Measurements from ENCODE around the gene PTX4.
"Not testable (repeated sequence)": the region's sequence is repeated elsewhere in the genome, so short reads cannot be mapped to it uniquely, and the experiment has no call there.

Gene PTX4

GRCh38 chr16:1442697-1443096 lies 46.0 kb downstream of the PTX4 start:
- Histone ChIP-seq H2AK5ac (ENCODE audit: low read length) (no peak overlapping the region), H3K9me3 (ENCODE audit: insufficient read depth, low read depth, low read length) (peaks cover 4% of the 10 kb centered on the region), H2BK120ac (ENCODE audit: insufficient read depth, low read length, poor library complexity) (no peak overlapping the region), H3K79me1 (ENCODE audit: low read length) (no peaks in the 10 kb centered on the region), H2BK5ac (ENCODE audit: low read depth, low read length, poor library complexity) (no peak overlapping the region), H3K18ac (ENCODE audit: low read length) (no peak overlapping the region), H3K4ac (ENCODE audit: low read depth, low read length) (no peak overlapping the region), H3K4me1 (ENCODE audit: control insufficient read depth in 1 of 2, insufficient read depth in 2 of 2, low read length in 2 of 2) (no peaks in the 10 kb centered on the region), H3K4me3 (ENCODE audit: low read depth, low read length) (no peak overlapping the region), H4K12ac (ENCODE audit: low read depth, low read length) (no peak overlapping the region), H3K4me2 (ENCODE audit: low read length) (no peak overlapping the region), H3K23ac (ENCODE audit: low read length) (no peak overlapping the region), H3K79me2 (ENCODE audit: control insufficient read depth, insufficient read depth, low read length, poor library complexity) (no peaks in the 10 kb centered on the region), H4K91ac (ENCODE audit: low read depth, low read length) (no peak overlapping the region), H2AFZ (ENCODE audit: insufficient read depth, low read length, poor library complexity) (no peak overlapping the region), H3K14ac (ENCODE audit: low read length) (no peak overlapping the region), H4K8ac (ENCODE audit: low read depth, low read length) (no peak overlapping the region), H3K9ac (ENCODE audit: low read length) (no peak overlapping the region), H3K27me3 (ENCODE audit: insufficient read depth, low read length) (no peaks in the 10 kb centered on the region), H3K36me3 (ENCODE audit: control insufficient read depth in 1 of 2, insufficient read depth in 2 of 2, low read length in 2 of 2) (peaks cover 20 to 22% of the 10 kb centered on the region in 2 experiments), H3K27ac (ENCODE audit: low read depth, low read length) (no peak overlapping the region), H2BK12ac (ENCODE audit: low read length) (no peak overlapping the region)
- no CpG with 5 or more reads among the region's 24 CpGs for WGBS (ENCODE audit: extremely low coverage, insufficient coverage, insufficient read length)
- no peak for DNase-seq

- Histone ChIP-seq H2BK120ac (ENCODE audit: insufficient read depth, low read length, poor library complexity) (no peak overlapping the region), H4K12ac (ENCODE audit: low read depth, low read length) (no peak overlapping the region), H3K9me3 (ENCODE audit: insufficient read depth, low read depth, low read length) (peaks cover 3% of the 10 kb centered on the region), H3K79me1 (ENCODE audit: low read length) (no peaks in the 10 kb centered on the region), H3K27me3 (ENCODE audit: insufficient read depth, low read length) (no peaks in the 10 kb centered on the region), H3K4me3 (ENCODE audit: low read depth, low read length) (no peak overlapping the region), H2AFZ (ENCODE audit: insufficient read depth, low read length, poor library complexity) (no peak overlapping the region), H3K18ac (ENCODE audit: low read length) (no peak overlapping the region), H2BK5ac (ENCODE audit: low read depth, low read length, poor library complexity) (no peak overlapping the region), H3K9ac (ENCODE audit: low read length) (no peak overlapping the region), H3K4me2 (ENCODE audit: low read length) (no peak overlapping the region), H3K23ac (ENCODE audit: low read length) (no peak overlapping the region), H3K79me2 (ENCODE audit: control insufficient read depth, insufficient read depth, low read length, poor library complexity) (no peaks in the 10 kb centered on the region), H2BK12ac (ENCODE audit: low read length) (no peak overlapping the region), H3K4me1 (ENCODE audit: control insufficient read depth in 1 of 2, insufficient read depth in 2 of 2, low read length in 2 of 2) (no peaks in the 10 kb centered on the region), H3K14ac (ENCODE audit: low read length) (no peak overlapping the region), H4K8ac (ENCODE audit: low read depth, low read length) (no peak overlapping the region), H4K91ac (ENCODE audit: low read depth, low read length) (no peak overlapping the region), H3K4ac (ENCODE audit: low read depth, low read length) (no peak overlapping the region), H3K27ac (ENCODE audit: low read depth, low read length) (no peak overlapping the region), H3K36me3 (ENCODE audit: control insufficient read depth in 1 of 2, insufficient read depth in 2 of 2, low read length in 2 of 2) (peaks cover 8 to 10% of the 10 kb centered on the region in 2 experiments), H2AK5ac (ENCODE audit: low read length) (no peak overlapping the region)
- WGBS (ENCODE audit: extremely low coverage, insufficient coverage, insufficient read length): no CpG with 5 or more reads among the region's 22 CpGs
- no peak for DNase-seq
These were observed 47.3 kb downstream of the PTX4 start for GRCh38 chr16:1441391-1441829.

GRCh38 chr16:1439699-1440074 lies 49.1 kb downstream of the PTX4 start:
- not testable (repeated sequence) for H3K36me3 ChIP-seq (ENCODE audit: control insufficient read depth in 1 of 2, insufficient read depth in 2 of 2, low read length in 2 of 2); H4K91ac ChIP-seq (ENCODE audit: low read depth, low read length); H4K8ac ChIP-seq (ENCODE audit: low read depth, low read length); H3K27ac ChIP-seq (ENCODE audit: low read depth, low read length); H3K23ac ChIP-seq (ENCODE audit: low read length); H3K4me3 ChIP-seq (ENCODE audit: low read depth, low read length); H2BK120ac ChIP-seq (ENCODE audit: insufficient read depth, low read length, poor library complexity); H2AFZ ChIP-seq (ENCODE audit: insufficient read depth, low read length, poor library complexity); H3K79me1 ChIP-seq (ENCODE audit: low read length); H2BK12ac ChIP-seq (ENCODE audit: low read length); H3K14ac ChIP-seq (ENCODE audit: low read length); H3K4me1 ChIP-seq (ENCODE audit: control insufficient read depth in 1 of 2, insufficient read depth in 2 of 2, low read length in 2 of 2); H4K12ac ChIP-seq (ENCODE audit: low read depth, low read length); H3K9ac ChIP-seq (ENCODE audit: low read length); H2AK5ac ChIP-seq (ENCODE audit: low read length); H3K27me3 ChIP-seq (ENCODE audit: insufficient read depth, low read length); H3K4ac ChIP-seq (ENCODE audit: low read depth, low read length); H3K18ac ChIP-seq (ENCODE audit: low read length); DNase-seq; H3K4me2 ChIP-seq (ENCODE audit: low read length); H3K9me3 ChIP-seq (ENCODE audit: insufficient read depth, low read depth, low read length); H2BK5ac ChIP-seq (ENCODE audit: low read depth, low read length, poor library complexity); H3K79me2 ChIP-seq (ENCODE audit: control insufficient read depth, insufficient read depth, low read length, poor library complexity)
- WGBS (ENCODE audit: extremely low coverage, insufficient coverage, insufficient read length): no CpG with 5 or more reads among the region's 4 CpGs

GRCh38 chr16:1439058-1439698 lies 49.6 kb downstream of the PTX4 start:
- no peak overlapping the region for H2BK120ac ChIP-seq (ENCODE audit: insufficient read depth, low read length, poor library complexity)
- no peak for DNase-seq
- no peaks in the 10 kb centered on the region for H3K79me2 ChIP-seq (ENCODE audit: control insufficient read depth, insufficient read depth, low read length, poor library complexity)
- H3K79me1 ChIP-seq (ENCODE audit: low read length): no peaks in the 10 kb centered on the region
- H3K23ac ChIP-seq (ENCODE audit: low read length): no peak overlapping the region
- no peak overlapping the region for H2BK5ac ChIP-seq (ENCODE audit: low read depth, low read length, poor library complexity)
- H2AK5ac ChIP-seq (ENCODE audit: low read length): no peak overlapping the region
- H3K18ac ChIP-seq (ENCODE audit: low read length): no peak overlapping the region
- H4K12ac ChIP-seq (ENCODE audit: low read depth, low read length): no peak overlapping the region
- H2BK12ac ChIP-seq (ENCODE audit: low read length): no peak overlapping the region
- H3K4me3 ChIP-seq (ENCODE audit: low read depth, low read length): no peak overlapping the region
- H3K4me2 ChIP-seq (ENCODE audit: low read length): no peak overlapping the region
- no peaks in the 10 kb centered on the region for H3K36me3 ChIP-seq (ENCODE audit: control insufficient read depth in 1 of 2, insufficient read depth in 2 of 2, low read length in 2 of 2)
- H3K4me1 ChIP-seq (ENCODE audit: control insufficient read depth in 1 of 2, insufficient read depth in 2 of 2, low read length in 2 of 2): no peaks in the 10 kb centered on the region
- H4K8ac ChIP-seq (ENCODE audit: low read depth, low read length): no peak overlapping the region
- no peak overlapping the region for H3K9ac ChIP-seq (ENCODE audit: low read length)
- no peak overlapping the region for H3K14ac ChIP-seq (ENCODE audit: low read length)
- H3K4ac ChIP-seq (ENCODE audit: low read depth, low read length): no peak overlapping the region
- H2AFZ ChIP-seq (ENCODE audit: insufficient read depth, low read length, poor library complexity): no peak overlapping the region
- no peaks in the 10 kb centered on the region for H3K27me3 ChIP-seq (ENCODE audit: insufficient read depth, low read length)
- H3K27ac ChIP-seq (ENCODE audit: low read depth, low read length): no peak overlapping the region
- H4K91ac ChIP-seq (ENCODE audit: low read depth, low read length): no peak overlapping the region
- H3K9me3 ChIP-seq (ENCODE audit: insufficient read depth, low read depth, low read length): peaks cover 4% of the 10 kb centered on the region
- no CpG with 5 or more reads among the region's 27 CpGs for WGBS (ENCODE audit: extremely low coverage, insufficient coverage, insufficient read length)

Data from trophoblast cell (in vitro differentiated cells and primary cell).